Osteocyte (in vitro differentiated cells): ENCODE measurements around the gene ELF3. TPM values are rescaled to one million over a fixed set of nuclear protein-coding genes. Genes with fewer than 3 reads are reported as not detected.
A peak's percentile ranks its signal among the peaks of the same experiment; 100 is the strongest.

Experiments used
- DNase-seq: peaks from one replicate; pipeline ENCODE4 v3.0.0; 2021; ENCODE audit warnings: mixed read lengths; ENCODE audit not compliant: unreplicated experiment; ENCODE audit errors: extremely low spot score
- H3K27ac Mint-ChIP-seq: one replicate; pipeline ENCODE4 v1.8.0; 2021; ENCODE audit warnings: mild to moderate bottlenecking, mixed read lengths; ENCODE audit not compliant: unreplicated experiment
- H3K27me3 Mint-ChIP-seq: one replicate; pipeline ENCODE4 v1.8.0; 2021; ENCODE audit warnings: mixed read lengths; ENCODE audit not compliant: unreplicated experiment
- H3K36me3 Mint-ChIP-seq: one replicate; pipeline ENCODE4 v1.8.0; 2021; ENCODE audit warnings: mixed read lengths; ENCODE audit not compliant: unreplicated experiment
- H3K4me1 Mint-ChIP-seq: one replicate; pipeline ENCODE4 v1.8.0; 2021; ENCODE audit warnings: mixed read lengths; ENCODE audit not compliant: unreplicated experiment
- H3K4me3 Mint-ChIP-seq: one replicate; pipeline ENCODE4 v1.8.0; 2021; ENCODE audit warnings: mild to moderate bottlenecking, moderate library complexity, mixed read lengths; ENCODE audit not compliant: unreplicated experiment
- H3K9me3 Mint-ChIP-seq: one replicate; pipeline ENCODE4 v1.8.0; 2021; ENCODE audit warnings: mixed read lengths; ENCODE audit not compliant: unreplicated experiment
- total RNA-seq: library from RNA; stranded (reverse); gene quantifications from 2 replicates; pipeline ENCODE4 v1.2.1, GENCODE V29; 2021
- TF ChIP-seq, protein P1 (sequence below): fragments of 200-600 bp; sonication (generic); IDR thresholded peaks from 2 replicates; pipeline ENCODE4 v1.5.0; 2021; ENCODE audit warnings: antibody characterized with exemption, mild to moderate bottlenecking, moderate library complexity

ELF3 gene
- total RNA-seq, 1 donor from 2014 or later, result 0.56 TPM

DNA sequence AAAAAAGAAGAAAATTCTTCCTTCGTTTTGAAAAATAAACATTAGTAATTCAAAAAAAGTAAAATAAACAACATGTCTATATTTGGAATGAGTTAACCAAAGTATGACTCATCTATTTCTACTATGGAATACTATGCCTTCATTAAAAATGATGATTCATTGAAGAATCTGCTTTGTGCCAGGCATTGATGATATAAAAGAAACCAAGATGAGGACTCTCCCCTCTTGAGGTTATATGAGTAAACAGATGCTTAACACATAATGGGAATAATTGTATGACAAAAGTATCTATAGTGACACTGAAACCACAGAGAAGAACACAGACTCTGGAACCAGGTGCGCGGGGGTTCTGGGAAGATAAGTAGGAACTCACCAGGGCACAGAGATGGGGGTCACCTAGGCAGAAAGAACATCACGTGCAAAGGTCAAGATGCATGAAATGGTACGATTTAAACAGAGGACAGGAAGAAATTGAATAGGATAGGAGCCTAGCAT is 18.8 kb downstream of the ELF3 start:
- no peak for DNase-seq
- TF ChIP-seq, protein P1, sequence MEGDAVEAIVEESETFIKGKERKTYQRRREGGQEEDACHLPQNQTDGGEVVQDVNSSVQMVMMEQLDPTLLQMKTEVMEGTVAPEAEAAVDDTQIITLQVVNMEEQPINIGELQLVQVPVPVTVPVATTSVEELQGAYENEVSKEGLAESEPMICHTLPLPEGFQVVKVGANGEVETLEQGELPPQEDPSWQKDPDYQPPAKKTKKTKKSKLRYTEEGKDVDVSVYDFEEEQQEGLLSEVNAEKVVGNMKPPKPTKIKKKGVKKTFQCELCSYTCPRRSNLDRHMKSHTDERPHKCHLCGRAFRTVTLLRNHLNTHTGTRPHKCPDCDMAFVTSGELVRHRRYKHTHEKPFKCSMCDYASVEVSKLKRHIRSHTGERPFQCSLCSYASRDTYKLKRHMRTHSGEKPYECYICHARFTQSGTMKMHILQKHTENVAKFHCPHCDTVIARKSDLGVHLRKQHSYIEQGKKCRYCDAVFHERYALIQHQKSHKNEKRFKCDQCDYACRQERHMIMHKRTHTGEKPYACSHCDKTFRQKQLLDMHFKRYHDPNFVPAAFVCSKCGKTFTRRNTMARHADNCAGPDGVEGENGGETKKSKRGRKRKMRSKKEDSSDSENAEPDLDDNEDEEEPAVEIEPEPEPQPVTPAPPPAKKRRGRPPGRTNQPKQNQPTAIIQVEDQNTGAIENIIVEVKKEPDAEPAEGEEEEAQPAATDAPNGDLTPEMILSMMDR, result no peak
- Mint-ChIP-seq H3K9me3 (no peaks in the 10 kb centered on the region), H3K27me3 (no peaks in the 10 kb centered on the region), H3K27ac (peak overlapping the region; percentile 54), H3K36me3 (no peaks in the 10 kb centered on the region), H3K4me3 (no peak overlapping the region), H3K4me1 (peaks cover 16% of the 10 kb centered on the region)

DNA sequence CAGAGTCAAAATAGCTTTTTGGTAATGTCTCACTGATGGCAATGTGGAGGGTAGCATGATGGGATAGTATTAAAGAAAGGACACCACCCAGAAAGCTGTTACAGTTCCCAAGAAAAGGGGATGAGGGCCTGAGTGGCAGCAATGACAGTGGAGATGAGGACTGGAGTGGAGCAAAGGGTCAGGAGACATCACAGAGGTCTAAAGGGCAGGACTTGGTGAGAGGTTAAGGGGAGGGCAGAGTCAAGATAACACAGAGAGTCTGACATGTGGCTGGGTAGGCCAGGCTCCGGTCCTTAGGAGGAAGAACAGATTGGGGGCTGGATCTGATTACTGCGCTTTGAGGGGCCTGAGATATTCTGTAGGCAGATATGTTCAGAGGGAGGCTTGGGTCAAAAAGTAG is 19.3 kb downstream of the ELF3 start:
- H3K9me3 Mint-ChIP-seq, result no peaks in the 10 kb centered on the region
- no peak for DNase-seq
- H3K36me3 Mint-ChIP-seq, result no peaks in the 10 kb centered on the region
- peaks cover 21% of the 10 kb centered on the region for H3K4me1 Mint-ChIP-seq
- H3K27ac Mint-ChIP-seq, result peak overlapping the region; percentile 54
- no peaks in the 10 kb centered on the region for H3K27me3 Mint-ChIP-seq
- no peak overlapping the region for H3K4me3 Mint-ChIP-seq
- TF ChIP-seq, protein P1, result no peak

- no peak overlapping the region for H3K4me3 Mint-ChIP-seq
- TF ChIP-seq, protein P1, result no peak
- no peak overlapping the region for H3K27ac Mint-ChIP-seq
These were observed 21.4 kb downstream of the ELF3 start for GRCh38 chr1:202031796-202032195.

GRCh38 chr1:202034149-202034682 is 23.8 kb downstream of the ELF3 start:
- Mint-ChIP-seq H3K36me3 (no peaks in the 10 kb centered on the region), H3K27ac (peak overlapping the region; percentile 88), H3K4me1 (peaks cover 29% of the 10 kb centered on the region), H3K9me3 (no peaks in the 10 kb centered on the region), H3K27me3 (no peaks in the 10 kb centered on the region), H3K4me3 (no peak overlapping the region)
- DNase-seq, result no peak
- TF ChIP-seq, protein P1, result no peak

More at GRCh38 chr1:202031796-202032195, 21.4 kb downstream of the ELF3 start:
- Mint-ChIP-seq H3K4me1 (peaks cover 36% of the 10 kb centered on the region), H3K9me3 (no peaks in the 10 kb centered on the region), H3K36me3 (no peaks in the 10 kb centered on the region), H3K27me3 (no peaks in the 10 kb centered on the region)
- DNase-seq, result no peak

GRCh38 chr1:202034683-202035462 is 24.5 kb downstream of the ELF3 start:
- peak; percentile 95 for DNase-seq
- Mint-ChIP-seq H3K4me1 (peaks cover 24% of the 10 kb centered on the region), H3K27ac (peak overlapping the region; percentile 88), H3K9me3 (no peaks in the 10 kb centered on the region), H3K27me3 (no peaks in the 10 kb centered on the region), H3K36me3 (no peaks in the 10 kb centered on the region), H3K4me3 (no peak overlapping the region)
- TF ChIP-seq, protein P1, result no peak
